ENCODE results near the gene MERTK. TPM values are rescaled to one million over a fixed set of nuclear protein-coding genes. Genes with fewer than 3 reads are reported as not detected.

MERTK gene
- total and polyA plus RNA-seq, 2 of the 8 experiments (the other 6 are each of a cell fraction or from before 2014, with no cell fraction given): 6.5 to 7.0 TPM

DNA sequence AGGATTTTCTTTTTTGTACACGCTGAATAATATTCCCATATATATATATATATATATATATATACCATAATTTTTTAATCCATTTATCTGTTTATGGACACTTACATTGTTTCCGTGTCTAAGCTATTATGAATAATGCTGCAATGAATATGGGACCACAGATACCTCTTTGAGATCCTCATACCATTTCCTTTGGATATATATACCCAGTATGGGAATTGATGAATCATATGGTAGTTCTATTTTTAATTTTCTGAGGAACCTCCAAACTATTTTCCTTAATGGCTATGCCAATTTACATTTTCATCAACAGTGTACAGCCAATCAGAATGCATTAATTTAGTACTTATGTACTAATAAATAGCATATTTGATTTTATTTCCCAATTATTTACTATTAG is 53.1 kb downstream of the MERTK start:
- Histone ChIP-seq H3K4me1 (replicated peaks in 1 of 4; ENCODE audit: control insufficient read depth in 3 of 4, insufficient read depth in 4 of 4, low read length in 3 of 4) (peaks cover 0 to 3% (median 0%) of the 10 kb centered on the region in 4 experiments; a peak in 1 of 7 replicates), H3K27me3 (replicated peaks in 1 of 4; ENCODE audit: control insufficient read depth in 3 of 4, extremely low read depth in 1 of 4, insufficient read depth in 3 of 4, low read length in 3 of 4) (no peaks in the 10 kb centered on the region), H3K27ac (ENCODE audit: low read depth, low read length) (no peak overlapping the region), H2BK15ac (ENCODE audit: low read length) (no peak overlapping the region), H3K18ac (ENCODE audit: extremely low read depth, low read length) (no peak overlapping the region), H4K5ac (ENCODE audit: insufficient read length, low read depth, low read length) (no peak overlapping the region), H2BK120ac (replicated peaks; ENCODE audit: low read depth, low read length) (no peak overlapping the region), H4K91ac (replicated peaks; ENCODE audit: insufficient read length, low read length) (no peak overlapping the region), H3K36me3 (ENCODE audit: control insufficient read depth in 2 of 4, insufficient read depth in 4 of 4, low read length in 3 of 4) (peaks cover 0 to 5% (median 0%) of the 10 kb centered on the region in 4 experiments; a peak in 3 of 8 replicates), H2BK20ac (ENCODE audit: low read length) (no peak overlapping the region), H3K79me1 (ENCODE audit: low read depth, low read length) (no peaks in the 10 kb centered on the region; the same call in 1 of the 2 replicates), H3K23ac (ENCODE audit: insufficient read length) (no peak overlapping the region), H3K14ac (ENCODE audit: insufficient read length) (no peak overlapping the region), H2BK5ac (ENCODE audit: low read depth, low read length) (no peak overlapping the region), H4K8ac (ENCODE audit: extremely low read depth, insufficient read depth, low read length) (no peak overlapping the region), H3K9ac (replicated peaks in 1 of 4; ENCODE audit: extremely low read depth in 1 of 4, low read depth in 3 of 4, low read length in 3 of 4) (no peak overlapping the region), H2AFZ (ENCODE audit: low read length) (no peak overlapping the region), H3K4me2 (ENCODE audit: insufficient read depth in 1 of 2, low read depth in 2 of 2, low read length in 2 of 2) (no peak overlapping the region), H2BK12ac (ENCODE audit: low read depth, low read length) (no peak overlapping the region), H3K4ac (replicated peaks; ENCODE audit: insufficient read length, low read depth, low read length) (no peak overlapping the region), H2AK5ac (ENCODE audit: low read depth, low read length) (no peak overlapping the region), H3K23me2 (ENCODE audit: low read depth, low read length) (no peaks in the 10 kb centered on the region), H4K20me1 (replicated peaks in 1 of 2; ENCODE audit: control insufficient read depth in 1 of 2, insufficient read depth in 2 of 2, low read length in 2 of 2) (no peaks in the 10 kb centered on the region), H3K56ac (replicated peaks; ENCODE audit: insufficient read length, low read depth, low read length) (no peak overlapping the region), H3K79me2 (ENCODE audit: control insufficient read depth in 1 of 2, insufficient read depth in 2 of 2, low read length in 2 of 2) (no peaks in the 10 kb centered on the region), H3K9me3 (ENCODE audit: insufficient read depth in 2 of 2, low read depth in 1 of 2, low read length in 1 of 2) (no peaks in the 10 kb centered on the region), H3K4me3 (ENCODE audit: extremely low read depth in 1 of 4, insufficient read depth in 2 of 4, low read depth in 3 of 4, low read length in 4 of 4) (no peak overlapping the region)
- ChIA-PET POLR2A (ENCODE audit: partially characterized antibody) (no interaction called here), CTCF (ENCODE audit: partially characterized antibody) (interaction anchor here (0.6 kb wide), 1 partner anchor 825 kb away, joined by 3 read pairs; no protein-coding TSS in a partner anchor)
- WGBS, 2 experiments (ENCODE audit: extremely low coverage in 1 of 2, insufficient coverage in 1 of 2, insufficient read length in 1 of 2, insufficient replicate concordance in 2 of 2, low coverage in 1 of 2, low lambda C conversion rate in 2 of 2, missing lambda C conversion rate in 1 of 2): 89% methylated on average over 2 of the region's 2 CpGs; no CpG with 5 or more reads in 1 of the 2 experiments
- no peak for DNase-seq (ENCODE audit: low read depth in 1 of 2, low spot score in 2 of 2)
- no peak for FAIRE-seq
- TF ChIP-seq BRCA1 (IDR thresholded peaks at IDR 0.05; ENCODE audit: low read depth, low read length) (no peak), RFX5 (IDR thresholded peaks at IDR 0.05; ENCODE audit: borderline replicate concordance, low read depth, low read length) (no peak), KDM5A (IDR thresholded peaks at IDR 0.05; ENCODE audit: low read length) (no peak), CHD1 (IDR thresholded peaks at IDR 0.05; ENCODE audit: low read depth, low read length) (no peak), BACH1 (IDR thresholded peaks at IDR 0.05; ENCODE audit: low read length) (no peak), EZH2 (IDR thresholded peaks at IDR 0.05; ENCODE audit: low read depth, low read length, severe bottlenecking) (no peak), EP300 (IDR thresholded peaks at IDR 0.05; ENCODE audit: borderline replicate concordance in 1 of 2, low read depth in 2 of 2, low read length in 2 of 2) (no peak), HDAC2 (IDR thresholded peaks at IDR 0.05; ENCODE audit: borderline replicate concordance in 1 of 2, low read depth in 2 of 2, low read length in 2 of 2) (no peak)
- TF ChIP-seq, protein P1, sequence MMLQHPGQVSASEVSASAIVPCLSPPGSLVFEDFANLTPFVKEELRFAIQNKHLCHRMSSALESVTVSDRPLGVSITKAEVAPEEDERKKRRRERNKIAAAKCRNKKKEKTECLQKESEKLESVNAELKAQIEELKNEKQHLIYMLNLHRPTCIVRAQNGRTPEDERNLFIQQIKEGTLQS (IDR thresholded peaks at IDR 0.05; ENCODE audit: insufficient read depth, low read depth, low read length): no peak

Data from H1 (cell line).